GM19452 (cell line): ENCODE measurements around the gene AVL9.

ENCODE experiments used
- ATAC-seq: cut with Tn5 transposase; IDR thresholded peaks from one replicate; pipeline ENCODE4 v1.9.1; 2021; ENCODE audit not compliant: unreplicated experiment

Gene AVL9

GRCh38 chr7:32533276-32534029, 38.2 kb downstream of the AVL9 start:
- no peak for ATAC-seq

GRCh38 chr7:32535162-32535702, 39.9 kb downstream of the AVL9 start:
- no peak for ATAC-seq

DNA sequence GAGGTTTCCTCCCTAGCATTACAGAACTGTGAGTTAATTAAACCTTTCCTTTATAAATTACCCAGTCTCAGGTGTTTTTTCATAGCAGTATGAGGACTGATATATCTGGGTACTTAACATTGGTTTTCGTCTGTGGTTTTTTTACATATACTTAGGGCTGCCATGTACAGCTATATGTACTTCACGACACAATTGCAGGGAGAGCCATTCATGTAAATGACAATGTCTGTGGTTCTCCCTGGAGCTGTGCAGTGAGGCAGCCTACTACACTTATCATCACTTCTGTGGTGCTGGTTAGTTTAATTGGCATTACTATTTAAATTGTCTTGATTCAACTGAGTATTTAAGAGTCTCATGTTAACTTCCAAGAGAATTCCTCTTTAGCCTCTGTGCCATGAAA, 40.7 kb downstream of the AVL9 start:
- ATAC-seq: no peak

- no peak for ATAC-seq
These were observed 41.3 kb downstream of the AVL9 start for GRCh38 chr7:32536585-32536984.

- ATAC-seq: no peak
These were observed 42.5 kb downstream of the AVL9 start for GRCh38 chr7:32537760-32538159.

DNA sequence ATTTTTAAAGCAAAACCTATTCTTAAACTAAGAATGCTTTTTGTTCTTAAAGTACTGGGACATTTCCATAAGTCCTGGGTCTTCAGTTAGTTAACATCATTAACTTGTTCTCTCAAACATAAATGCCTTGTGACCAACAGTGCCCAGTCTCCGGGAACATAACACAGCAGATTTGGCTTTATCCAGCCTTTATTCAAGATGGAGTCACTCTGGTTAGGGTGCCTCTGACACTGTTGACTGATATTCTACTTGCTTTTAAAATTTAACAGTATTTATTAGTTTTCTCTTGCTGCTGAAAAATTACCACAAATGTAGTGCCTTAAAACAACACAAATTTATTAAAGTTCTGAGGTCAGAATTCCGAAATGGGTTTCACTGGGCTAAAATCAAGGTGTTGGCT, 44.1 kb downstream of the AVL9 start:
- no peak for ATAC-seq

DNA sequence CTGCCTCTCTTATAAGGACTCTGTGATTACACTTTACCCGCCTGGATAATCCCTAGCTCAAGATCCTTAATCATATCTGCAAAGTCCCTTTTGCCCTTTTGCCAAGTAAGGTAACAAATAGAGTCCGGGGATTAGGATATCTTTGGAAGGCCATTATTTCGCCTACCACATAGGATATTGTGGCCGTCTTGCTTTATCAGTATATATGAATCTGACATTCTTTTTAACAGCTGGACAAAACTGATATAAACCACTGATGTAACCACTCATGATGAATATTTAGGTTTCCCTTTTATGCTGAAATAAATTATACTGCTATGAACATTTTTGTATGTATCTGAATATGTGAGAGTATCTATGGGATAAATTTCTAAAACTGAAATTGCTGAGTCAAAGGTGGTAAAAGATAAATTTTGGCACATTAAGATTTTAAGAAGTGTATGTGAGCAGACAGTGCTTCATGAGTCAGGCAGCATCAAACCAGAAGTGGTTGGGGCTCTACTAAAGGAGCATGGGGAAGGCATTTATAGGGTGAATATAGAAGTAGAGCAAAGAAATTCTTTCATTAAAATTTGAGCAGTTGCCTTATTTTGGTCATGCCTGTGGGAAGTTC, 44.7 kb downstream of the AVL9 start:
- ATAC-seq: no peak

- no peak for ATAC-seq
These were observed 47.3 kb downstream of the AVL9 start for GRCh38 chr7:32542595-32542994.

DNA sequence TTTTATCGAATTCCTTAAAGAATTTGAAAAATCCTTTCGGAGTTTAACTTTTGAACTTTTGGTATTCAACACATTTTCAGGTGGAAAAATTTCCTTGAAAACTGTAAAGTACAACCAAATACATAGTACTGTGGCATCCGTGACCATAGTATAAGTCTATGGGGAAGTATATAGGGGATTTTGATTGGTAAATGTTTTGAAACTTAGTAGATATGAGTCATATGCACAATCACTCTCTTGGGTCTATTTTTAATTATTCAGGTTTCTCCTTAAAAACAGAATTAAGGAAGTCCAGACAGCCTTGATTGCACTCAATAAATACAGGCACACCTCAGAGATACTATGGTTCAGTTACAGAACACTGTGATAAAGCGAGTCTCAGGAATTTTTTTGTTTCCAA, 64.2 kb downstream of the AVL9 start:
- ATAC-seq: no peak

- ATAC-seq: no peak
These were observed 64.8 kb downstream of the AVL9 start for GRCh38 chr7:32560075-32560474.

GRCh38 chr7:32561613-32562012, 66.3 kb downstream of the AVL9 start:
- ATAC-seq: no peak

DNA sequence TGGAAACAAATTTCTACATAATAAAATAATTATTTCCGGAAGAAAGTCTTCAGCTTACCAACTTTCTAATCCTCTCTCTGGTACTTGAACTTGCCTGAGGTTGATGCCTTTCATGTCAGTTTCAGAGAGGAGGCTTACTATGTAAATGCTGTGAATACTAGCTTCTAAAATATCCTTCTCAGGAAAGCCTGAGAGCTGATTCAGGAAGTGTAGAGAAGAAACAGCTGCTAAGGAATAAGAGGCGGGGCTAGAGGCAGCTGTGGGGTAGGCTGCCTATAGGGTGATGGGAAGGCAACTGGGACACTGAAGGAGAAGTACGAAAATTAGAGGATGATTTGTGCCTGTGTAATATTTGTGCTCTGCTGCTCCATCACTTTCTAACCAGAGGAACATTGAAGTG, 69.3 kb downstream of the AVL9 start:
- ATAC-seq: no peak

DNA sequence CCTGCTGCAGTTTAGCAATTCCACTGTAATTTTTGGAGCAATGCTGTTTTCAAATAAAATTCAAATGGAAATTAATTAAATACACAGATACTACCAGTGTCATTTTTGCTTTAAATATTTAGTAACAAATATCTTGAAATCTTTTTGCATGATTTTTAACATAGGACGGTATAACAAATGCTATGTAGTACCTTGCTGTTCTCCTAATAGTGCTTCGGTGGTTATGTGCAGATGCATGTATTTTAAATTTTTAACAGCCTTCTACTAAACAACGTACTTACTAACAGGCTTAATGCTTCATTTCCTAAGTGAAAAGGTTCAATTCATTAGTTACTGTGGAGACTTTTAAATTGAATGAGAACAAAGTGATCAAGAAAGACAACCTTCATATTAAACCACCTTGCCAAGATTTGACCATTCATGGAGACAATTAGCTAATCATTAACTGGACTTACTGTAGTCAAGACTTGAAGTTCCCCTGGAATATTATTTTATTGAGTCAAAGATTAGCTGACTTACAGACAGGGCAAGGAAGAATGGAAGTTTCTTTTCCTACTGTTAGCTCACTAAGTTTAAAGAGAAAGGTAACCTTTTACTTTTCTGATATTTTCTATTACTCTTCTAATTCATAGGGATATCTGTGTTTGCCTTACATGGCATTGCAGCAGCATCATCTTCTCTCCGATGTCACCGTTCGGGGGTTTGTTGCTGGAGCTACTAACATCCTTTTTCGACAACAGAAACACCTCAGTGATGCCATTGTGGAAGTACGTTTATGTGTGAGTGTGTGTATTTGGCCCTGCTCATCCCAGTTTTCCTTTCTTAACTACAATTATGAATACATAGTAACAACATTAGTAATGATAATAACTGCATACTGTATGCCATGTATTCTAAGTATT, 74.3 kb downstream of the AVL9 start:
- ATAC-seq: no peak

DNA sequence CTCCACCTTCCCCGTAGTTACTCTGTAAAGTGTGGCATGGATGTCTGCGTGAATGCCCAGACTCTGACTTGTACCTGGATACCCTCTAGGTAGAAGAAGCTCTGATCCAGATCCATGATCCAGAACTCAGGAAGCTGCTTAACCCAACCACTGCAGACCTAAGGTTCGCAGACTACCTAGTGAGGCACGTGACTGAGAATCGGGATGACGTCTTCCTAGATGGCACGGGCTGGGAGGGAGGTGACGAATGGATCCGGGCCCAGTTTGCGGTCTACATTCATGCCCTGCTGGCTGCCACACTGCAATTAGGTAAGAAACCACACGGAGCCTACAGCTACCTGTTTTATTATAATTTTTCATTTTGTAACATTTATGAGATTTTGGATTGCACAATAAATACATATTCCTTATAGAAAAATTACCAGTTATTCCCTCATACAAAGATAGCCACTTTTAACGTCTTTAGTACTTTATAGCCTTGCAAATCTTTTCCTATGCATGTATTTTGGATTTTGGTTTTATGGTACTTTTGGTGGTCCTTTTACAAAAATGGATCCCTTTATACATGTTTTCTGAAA, 77.9 kb downstream of the AVL9 start:
- ATAC-seq: no peak

GRCh38 chr7:32574626-32575025, 79.3 kb downstream of the AVL9 start:
- ATAC-seq: no peak

DNA sequence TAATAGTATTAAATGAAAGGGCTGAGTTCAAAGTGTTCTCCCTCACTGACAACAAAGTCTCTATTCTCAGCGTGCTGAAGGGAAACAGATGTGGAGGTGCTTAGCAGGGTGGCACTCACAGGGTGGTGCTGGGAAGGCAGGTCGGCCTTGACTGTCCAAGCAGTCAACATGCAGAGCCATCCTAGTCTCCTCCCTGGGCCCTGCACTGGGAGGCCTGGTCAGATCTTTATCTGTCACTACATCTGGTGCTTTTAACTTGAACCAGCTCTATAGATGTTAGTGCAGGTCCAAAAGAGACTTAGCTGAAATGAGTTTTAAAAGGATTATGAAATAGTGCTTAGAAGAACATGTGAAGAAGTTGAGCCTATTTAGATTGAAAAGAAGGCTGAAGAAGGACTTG, 82.1 kb downstream of the AVL9 start:
- ATAC-seq: no peak

GRCh38 chr7:32579776-32580175, 84.5 kb downstream of the AVL9 start:
- ATAC-seq: no peak

DNA sequence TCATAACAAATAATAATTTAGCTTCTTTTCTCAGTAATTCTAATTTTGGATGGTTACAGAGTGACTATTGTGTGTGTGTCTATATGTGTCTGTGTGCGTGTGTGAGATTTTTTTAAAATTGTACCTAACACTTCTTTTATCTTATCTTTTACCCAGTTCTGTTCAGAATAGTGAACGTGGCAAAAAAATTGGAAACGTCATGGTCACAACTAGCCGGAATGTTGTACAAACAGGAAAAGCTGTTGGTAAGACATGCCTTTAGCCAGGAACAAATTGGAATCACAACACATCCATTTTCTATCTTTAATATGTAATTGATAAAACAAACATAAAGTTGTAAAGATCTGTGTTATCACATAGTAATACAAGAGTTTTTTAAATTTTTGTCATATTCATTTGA, 85.4 kb downstream of the AVL9 start:
- ATAC-seq: no peak

DNA sequence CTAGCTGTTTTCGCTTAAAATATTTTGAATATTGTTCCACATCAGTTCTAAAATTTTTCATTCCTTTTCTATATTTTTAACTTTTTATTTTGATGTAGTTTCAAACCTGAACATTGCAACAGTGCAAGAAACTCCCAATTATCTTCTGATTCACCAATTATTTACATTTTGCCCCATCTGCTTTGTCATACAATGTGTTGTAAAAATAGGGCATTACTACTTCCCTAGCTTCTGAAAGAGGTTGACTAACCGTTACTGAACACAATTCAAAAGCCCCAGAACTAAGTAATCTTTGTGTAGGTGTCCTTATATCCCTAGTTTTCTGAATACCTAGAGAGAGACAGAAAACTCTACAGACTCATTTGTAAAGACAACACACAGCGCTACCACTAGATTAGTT, 86.7 kb downstream of the AVL9 start:
- no peak for ATAC-seq

- no peak for ATAC-seq
These were observed 88.5 kb downstream of the AVL9 start for GRCh38 chr7:32583791-32584190.
